GM18511 (cell line): ENCODE measurements around the gene PSRC1.
A peak's percentile ranks its signal among the peaks of the same experiment; 100 is the strongest.
"Not testable (repeated sequence)": the region's sequence is repeated elsewhere in the genome, so short reads cannot be mapped to it uniquely, and the experiment has no call there.

ENCODE experiments used
- ATAC-seq: cut with Tn5 transposase; IDR thresholded peaks from one replicate; pipeline ENCODE4 v1.9.1; 2021; ENCODE audit warnings: mild to moderate bottlenecking, moderate library complexity; ENCODE audit not compliant: unreplicated experiment

The PSRC1 gene

DNA sequence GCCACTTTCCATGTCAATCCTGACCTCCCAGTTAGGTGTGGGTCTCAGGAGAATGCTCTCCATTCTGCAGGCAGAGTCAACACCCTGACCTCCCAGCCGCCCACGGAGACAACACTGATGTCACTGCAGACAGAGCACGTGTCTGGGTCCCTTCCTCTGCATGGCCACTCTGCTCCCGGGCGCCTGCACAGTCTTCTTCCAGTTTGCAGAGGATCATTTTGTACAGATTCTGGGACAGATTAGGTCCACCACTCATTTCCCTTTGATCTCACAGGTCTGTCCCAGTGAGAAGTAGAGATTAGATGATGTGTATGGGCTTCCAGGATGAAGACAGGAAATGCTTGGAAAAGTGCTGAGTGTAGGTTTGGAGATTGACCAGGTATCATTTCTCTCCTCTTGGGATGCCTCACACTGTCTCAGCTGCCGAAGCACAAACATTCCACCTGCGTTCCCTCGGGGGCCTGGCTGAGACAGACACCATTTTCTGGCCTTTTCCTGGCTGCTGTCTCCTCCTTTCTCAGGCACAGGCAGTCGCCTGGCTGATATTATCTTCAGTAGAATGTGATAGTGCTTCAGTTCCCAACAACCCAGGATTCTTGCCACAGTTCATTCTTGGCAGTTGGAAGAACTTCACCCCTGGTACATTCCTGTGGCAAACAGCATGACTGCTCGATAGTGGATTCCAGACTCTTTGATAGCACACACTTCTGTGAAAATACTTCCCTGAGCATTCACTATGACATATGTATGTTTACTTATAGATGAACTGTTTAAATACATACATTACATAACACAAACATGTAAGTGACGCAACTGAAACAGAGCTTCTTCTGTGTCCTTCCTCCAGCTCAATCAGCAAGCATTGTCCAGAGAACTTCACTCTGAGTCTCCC is 16.0 kb upstream of the PSRC1 start:
- ATAC-seq: no peak

DNA sequence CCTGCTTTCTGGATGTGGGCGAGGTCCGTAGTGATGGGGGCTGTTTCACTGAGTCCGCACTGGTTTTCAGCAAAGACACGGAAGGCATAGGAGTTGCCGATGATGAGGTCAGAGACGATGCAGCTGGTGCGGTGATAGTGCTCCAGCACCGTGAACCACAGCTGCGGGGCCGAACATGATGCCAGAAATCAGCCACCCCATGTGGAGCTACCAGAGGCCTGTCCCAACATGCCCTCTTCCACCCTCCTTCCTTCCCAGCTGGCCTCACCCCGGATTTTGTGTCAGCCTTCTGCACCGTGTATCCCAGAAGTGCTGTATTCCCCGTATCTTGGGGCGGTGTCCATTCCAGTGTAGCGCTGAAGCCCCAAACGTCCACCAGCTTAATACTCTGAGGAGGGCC is 13.8 kb upstream of the PSRC1 start:
- ATAC-seq: no peak

DNA sequence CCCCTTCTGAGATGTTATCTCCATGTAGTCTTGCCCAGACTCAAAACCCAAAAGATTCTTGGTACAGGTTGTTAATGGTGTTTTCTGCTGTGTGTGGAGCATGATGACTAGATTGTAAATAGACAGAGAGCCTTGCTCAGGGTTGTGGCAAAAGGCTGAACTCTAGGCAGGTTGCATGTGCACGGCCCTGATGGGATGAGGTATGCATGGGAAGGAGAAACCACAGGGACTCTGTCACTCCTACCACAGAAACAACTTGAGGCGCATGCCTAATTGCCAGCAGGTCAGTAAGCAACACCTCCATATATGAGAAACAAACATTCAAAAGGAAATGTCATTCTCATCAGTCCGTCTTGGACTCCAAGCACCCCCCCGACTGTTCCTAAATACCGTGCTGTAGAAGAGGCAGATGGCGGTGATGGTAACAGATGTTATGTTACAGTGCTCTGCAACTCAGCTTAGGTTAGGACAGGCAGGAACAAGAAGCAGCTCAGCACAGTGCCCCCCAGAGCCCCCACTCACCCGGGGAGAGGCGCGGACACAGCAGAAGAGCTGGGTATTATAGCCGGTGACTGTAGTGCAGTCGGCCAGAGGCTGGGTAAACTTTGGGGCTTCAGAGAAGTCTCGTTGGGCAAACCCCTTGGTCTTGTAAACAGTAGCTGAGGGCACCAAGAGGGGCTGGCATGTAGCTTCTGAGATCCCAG is 12.9 kb upstream of the PSRC1 start:
- ATAC-seq: no peak

DNA sequence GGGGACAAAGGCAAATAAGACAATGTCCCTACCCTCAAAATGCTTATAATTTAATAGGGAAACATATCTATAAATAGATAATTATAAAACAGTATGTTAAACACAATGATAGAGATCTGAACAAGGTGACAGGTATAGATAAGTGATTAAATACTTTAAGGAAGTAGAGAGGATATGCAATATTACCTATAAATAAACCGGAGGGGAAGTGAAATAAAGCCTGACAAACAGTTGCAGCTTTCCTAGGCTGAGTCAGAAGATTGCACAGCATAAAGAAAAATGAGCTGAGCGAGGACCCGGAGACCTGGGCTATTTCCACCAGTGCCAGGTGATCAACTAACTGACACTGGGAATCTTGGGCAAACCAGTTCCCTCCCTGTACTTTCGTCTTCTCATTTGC is 11.5 kb upstream of the PSRC1 start:
- no peak for ATAC-seq

DNA sequence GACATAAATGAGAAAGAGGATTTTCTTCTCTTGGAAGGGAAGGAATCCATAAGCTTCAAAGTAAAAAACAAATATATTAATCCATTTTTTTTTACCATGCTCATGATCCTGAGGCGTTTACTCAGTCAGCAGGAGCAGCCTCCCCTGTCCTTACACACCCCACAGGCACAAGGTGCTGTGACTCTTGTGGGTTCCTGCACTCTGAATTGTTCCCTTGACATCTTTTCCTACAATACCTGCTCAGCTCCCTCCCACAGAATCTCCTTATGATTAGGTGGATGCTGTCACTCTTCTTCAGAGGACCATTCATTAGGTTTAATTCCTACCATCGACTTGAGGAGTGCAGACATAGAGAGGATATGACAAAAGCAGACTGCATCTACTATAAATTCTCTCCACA is 10.1 kb upstream of the PSRC1 start:
- no peak for ATAC-seq

DNA sequence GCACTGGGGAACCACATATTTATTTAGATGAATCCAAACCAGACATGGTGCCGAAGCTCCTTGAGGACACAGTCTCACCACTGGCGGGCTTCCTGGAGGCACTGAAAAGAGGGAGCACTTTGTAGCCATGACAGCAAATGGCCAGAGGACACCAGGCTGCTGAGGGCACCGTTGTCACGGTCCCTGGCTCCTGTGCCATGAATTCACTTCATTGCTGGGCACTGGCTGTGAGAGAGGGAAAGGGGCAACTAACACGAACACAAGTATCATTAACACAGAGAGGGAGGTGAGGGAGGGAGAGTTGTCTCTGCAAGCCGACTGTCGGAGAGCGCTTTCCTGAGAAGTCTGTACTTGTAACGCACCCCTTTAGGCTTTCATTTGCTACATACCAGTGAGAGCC is 9.4 kb upstream of the PSRC1 start:
- ATAC-seq: no peak

DNA sequence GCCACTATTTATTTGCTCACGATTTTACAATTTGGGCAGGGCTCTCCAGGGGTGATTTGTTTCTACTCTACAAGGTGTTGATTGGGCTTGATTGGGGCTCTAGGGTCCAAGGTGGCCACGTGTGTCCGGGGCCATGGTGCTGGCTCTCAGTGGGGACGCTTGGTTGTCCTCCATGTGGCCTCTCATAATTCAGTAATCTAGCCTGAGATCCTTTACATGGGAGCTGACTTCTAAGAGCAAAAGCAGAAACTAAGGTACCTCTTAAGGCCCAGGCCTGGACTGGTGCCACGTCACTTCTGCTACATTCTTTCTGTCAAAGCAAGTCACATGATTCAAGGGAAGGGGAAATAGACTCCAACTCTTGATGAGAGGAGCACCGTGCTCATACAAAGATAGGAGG is 8.1 kb upstream of the PSRC1 start:
- no peak for ATAC-seq

DNA sequence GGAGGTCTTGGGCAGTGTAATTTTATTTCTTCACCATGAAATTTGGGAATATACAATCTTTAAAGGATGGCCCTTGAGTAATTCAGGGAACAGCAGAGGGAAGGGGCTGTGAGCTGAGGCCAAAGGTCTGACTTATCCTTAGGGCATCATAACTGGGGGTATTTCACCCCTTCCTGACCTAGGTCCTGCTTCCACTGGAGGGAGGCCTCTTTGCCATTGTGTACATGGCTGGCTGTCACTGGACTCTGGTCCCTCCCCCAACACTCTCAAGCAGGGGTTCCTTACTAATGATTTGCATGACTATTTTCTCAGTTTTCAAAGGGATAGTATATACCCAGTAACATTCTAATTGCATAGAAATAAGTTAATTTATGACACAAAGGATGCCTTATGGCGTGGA is 7.2 kb upstream of the PSRC1 start:
- ATAC-seq: no peak

DNA sequence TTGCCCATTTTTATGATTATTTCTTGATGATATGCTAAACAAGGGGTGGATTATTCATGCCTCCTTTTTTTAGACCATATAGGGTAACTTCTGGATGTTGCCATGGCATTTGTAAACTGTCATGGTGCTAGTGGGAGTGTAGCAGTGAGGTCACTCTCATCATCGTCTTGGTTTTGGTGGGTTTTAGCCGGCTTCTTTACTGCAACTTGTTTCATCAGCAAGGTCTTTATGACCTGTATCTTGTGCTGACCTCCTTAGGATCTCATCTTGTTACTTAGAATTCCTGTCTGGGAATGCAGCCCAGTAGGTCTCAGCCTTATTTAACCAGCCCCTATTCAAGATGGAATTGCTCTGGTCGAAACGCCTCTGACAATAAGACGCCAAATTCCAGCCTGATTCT is 3.8 kb upstream of the PSRC1 start:
- ATAC-seq: not testable (repeated sequence)

DNA sequence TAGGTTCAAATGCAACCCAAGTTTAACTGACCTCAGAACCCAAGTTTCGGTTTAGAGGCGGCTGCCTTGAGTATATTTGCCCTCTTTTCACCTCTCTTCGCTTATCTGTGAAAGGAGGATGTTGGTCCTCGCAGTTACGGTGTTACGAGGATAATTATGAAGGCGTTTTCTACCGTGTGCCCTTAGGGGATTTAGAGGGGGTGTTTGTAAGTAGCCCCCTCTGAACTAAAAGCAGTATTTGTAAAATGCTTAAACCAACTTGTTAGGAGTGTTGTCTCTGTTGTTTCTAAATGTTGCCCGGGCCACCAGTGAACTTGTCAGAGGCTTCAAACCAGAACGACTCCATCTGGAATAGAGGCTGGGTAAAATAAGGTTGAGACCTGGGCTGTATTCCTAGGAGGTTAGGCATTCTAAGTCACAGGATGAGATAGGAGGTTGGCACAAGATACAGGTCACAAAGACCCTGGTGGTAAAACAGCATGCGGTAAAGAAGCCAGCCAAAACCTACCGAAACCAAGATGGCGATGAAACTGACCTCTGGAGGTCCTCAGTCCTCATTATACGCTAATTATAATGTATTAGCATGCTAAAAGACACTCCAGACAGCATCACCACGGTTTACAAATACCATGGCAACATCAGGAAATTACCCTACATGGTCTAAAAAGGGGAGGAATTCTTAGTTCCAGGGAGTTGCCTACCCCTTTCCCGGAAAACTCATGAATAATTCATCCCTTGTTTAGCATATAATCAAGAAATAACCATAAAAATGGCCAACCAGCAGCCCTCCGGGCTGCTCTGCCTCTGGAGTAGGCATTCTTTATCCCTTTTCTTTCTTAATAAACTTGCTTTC is 1.0 kb upstream of the PSRC1 start:
- no peak for ATAC-seq

DNA sequence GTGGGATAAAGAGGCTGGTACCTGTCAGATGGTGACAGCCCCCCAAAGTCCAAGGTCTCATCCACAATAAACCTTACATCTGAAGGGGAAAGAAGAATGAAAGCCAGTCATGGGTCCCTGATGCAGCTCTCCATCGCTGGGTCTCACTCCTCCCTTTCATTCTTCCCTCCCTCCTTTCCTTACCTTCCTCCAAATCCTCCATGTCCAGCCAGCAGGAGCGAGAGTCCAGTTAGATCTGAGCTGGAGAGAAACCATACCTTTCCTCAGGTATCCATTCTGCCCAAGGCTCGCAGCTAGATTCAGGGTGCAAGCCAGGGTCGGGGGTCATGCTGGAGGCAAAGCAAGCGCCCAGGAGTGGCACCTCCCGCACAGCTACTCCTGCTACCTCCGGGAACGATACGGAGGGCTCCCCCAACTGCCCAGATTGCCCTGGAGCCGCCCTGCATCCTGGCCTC is 421 bp downstream of the PSRC1 start:
- ATAC-seq: no peak

DNA sequence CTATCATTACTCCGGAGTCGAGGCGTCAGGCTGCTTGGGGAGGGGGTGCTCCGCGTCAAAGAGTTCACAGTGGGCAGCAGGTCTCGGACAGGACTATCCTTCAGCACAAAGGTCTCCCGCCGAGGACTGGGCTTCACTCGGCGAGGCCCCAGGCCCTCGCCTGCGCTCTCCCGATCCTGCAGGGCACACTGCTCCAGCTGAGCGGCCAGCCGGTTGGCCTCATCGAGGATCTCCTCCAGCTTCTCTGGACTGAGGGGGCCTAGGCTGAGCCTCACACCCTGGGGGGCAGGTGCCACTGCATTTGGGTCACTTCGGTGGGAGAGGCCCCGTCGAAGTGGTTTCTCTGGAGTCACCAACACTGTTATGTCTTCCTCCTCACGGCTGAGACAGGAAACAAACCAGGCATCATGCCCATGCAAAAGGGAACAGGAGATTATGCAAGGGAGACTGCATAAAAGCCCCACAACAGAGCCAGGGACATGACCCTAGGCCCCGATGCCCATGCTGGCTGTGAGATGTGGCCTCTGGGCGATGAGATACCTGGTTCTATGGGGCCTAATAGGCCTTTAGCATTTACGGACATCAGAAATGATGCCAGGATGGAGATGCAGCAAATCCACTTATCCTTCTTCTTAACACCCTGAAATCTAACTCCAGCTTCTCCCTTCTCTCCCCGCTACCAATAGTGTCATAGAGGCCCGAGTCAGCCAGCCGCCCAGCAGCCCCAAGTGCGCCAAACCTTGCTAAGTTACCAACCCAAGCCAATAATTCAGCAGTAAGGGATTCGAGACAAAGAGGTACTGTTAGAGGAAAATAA is 1.1 kb downstream of the PSRC1 start:
- no peak for ATAC-seq

DNA sequence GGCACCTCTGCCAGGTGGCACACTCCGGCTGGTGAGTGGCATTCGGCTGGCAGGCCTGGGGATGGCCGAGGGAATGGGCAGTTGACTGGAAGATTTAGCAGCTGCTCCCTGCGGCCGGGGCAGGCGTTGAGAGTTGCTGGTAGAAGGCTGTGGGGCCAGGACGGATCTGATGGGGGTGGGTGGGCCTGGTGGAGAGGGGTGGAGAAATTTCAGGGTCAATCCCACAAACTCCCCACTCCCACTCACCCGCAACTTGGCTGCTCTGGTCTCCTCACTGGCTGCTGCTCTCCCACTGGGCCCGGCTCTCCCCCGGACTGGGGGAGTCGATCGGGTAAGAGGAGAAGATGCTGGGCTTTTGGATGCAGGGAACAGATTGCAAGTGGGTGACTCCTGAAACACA is 2.1 kb downstream of the PSRC1 start:
- no peak for ATAC-seq

DNA sequence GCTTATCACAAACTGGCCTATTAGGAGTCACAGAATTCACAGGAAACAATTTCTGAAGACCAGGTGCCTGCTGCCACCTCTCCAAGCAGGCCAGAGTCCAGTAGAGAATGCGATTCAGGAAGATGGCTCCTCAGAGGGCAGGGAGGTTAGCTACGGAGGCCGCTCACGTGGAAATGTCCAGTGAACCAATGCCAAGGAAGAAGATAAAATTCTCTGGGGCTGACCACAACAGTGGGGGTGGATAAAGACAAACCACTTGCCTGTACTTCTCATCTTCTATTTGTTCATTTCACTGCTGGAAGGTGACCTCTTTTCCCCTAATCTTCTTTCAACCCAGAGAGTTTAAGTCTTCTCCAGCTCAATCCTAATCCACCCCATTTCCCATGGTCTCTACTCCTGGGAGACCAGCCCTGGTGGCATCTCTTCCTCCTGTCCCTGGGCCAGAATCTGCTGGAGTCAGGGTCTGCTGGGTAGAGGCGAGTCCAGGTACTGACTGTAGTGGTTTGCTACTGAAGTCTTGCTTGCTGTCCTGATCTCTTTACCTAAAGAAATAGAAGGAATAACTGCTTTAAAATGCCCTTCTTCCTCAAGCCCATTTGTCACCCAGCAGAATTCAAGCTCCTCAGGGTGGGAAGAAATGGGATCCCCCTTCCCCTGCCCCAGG is 3.2 kb downstream of the PSRC1 start:
- no peak for ATAC-seq

DNA sequence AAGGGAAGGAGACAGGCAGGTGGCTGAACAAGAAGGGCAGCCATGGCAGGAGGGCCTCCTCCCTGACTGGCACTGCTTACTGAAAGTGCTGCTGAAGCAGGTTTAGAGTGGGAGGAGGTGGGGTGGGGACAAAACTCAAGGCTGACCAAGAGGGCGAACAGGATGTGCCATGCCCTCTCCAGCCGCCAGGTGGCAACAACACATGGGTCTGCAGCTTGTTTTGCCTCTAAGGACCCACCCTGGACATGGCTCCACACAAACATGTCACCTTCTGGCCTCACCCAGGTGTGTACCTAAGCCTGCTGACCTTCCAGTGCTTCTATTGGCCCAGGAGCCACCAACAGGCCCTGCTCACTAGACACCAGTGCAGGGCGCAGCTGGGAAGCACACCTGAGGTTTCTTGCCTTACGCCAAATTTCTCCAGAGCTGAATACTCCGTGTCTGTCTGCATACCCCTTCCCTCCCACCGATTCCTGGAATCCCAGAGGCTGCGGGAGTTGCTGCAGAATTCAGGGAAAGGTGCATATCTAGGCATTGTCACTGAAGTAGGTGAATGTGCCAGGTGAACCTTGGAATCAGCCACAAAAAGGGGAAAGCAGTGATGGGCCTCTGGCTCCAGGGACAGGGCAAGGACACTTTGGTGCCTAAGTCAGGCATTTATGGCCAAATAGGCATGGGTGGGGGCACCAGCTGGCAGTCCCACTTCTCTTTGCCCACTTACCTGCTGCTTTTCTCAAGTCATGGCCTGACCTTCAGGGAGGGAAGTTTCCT is 5.3 kb downstream of the PSRC1 start:
- ATAC-seq: peak; percentile 86

DNA sequence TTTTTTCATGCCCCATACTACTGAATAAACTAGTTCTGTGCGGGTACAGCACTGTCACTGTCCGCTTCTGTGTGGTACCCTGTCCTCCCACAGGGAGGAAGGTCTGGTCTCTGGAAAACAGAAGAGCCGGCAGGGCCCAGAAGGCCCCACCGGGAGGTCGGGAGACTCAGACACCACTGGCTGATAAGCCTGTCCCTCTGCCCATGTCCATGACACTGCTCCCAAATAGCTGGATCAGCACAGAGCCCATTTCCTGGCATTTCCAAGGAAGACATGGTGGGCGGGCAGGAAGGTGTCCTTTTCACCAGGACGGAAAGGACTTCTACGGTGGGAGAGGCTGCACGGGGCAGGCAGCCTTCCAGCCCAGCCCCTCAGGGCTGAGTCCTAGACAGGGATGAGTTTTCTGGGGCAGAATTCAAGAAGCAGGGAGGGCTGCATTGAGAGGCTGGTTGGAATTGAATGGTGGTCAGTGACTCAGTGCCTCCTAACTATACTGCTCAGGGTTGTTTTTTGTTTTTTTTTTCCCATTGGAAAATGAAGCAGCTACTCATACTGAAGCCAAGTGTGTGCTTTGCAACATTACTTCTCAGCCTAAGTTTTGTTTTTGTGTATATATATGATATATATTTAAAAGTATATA is 7.1 kb downstream of the PSRC1 start:
- ATAC-seq: no peak

DNA sequence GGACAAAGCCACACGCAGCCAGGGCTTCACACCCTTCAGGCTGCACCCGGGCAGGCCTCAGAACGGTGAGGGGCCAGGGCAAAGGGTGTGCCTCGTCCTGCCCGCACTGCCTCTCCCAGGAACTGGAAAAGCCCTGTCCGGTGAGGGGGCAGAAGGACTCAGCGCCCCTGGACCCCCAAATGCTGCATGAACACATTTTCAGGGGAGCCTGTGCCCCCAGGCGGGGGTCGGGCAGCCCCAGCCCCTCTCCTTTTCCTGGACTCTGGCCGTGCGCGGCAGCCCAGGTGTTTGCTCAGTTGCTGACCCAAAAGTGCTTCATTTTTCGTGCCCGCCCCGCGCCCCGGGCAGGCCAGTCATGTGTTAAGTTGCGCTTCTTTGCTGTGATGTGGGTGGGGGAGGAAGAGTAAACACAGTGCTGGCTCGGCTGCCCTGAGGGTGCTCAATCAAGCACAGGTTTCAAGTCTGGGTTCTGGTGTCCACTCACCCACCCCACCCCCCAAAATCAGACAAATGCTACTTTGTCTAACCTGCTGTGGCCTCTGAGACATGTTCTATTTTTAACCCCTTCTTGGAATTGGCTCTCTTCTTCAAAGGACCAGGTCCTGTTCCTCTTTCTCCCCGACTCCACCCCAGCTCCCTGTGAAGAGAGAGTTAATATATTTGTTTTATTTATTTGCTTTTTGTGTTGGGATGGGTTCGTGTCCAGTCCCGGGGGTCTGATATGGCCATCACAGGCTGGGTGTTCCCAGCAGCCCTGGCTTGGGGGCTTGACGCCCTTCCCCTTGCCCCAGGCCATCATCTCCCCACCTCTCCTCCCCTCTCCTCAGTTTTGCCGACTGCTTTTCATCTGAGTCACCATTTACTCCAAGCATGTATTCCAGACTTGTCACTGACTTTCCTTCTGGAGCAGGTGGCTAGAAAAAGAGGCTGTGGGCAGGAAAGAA is 8.1 kb downstream of the PSRC1 start:
- no peak for ATAC-seq
